Loucy (cell line): Measurements from ENCODE around the gene APBB2.

Experiments
- H2AFZ ChIP-seq: fragments of 200-600 bp; sonication (generic); 2 replicates; pipeline ENCODE4 v1.6.0; 2016; ENCODE audit warnings: antibody characterized with exemption, mild to moderate bottlenecking, low read length, moderate library complexity
- H3F3A ChIP-seq: fragments of 200-600 bp; 2 replicates; pipeline ENCODE4 v1.6.0; 2016; ENCODE audit warnings: antibody characterized with exemption, low read depth, mild to moderate bottlenecking
- H3K27me3 ChIP-seq: fragments of 200-600 bp; sonication (generic); 2 replicates; pipeline ENCODE4 v1.6.1; 2014; ENCODE audit warnings: low read length, mild to moderate bottlenecking; ENCODE audit not compliant: insufficient read depth, poor library complexity, severe bottlenecking
- H3K36me3 ChIP-seq: fragments of 200-600 bp; sonication (generic); 2 replicates; pipeline ENCODE4 v1.6.1; 2016; ENCODE audit warnings: low read length; ENCODE audit not compliant: insufficient read depth
- H3K4me1 ChIP-seq: fragments of 200-600 bp; sonication (generic); 2 replicates; pipeline ENCODE4 v1.5.1; 2014; ENCODE audit warnings: low read length, mild to moderate bottlenecking; ENCODE audit not compliant: insufficient read depth, poor library complexity, severe bottlenecking
- H3K4me2 ChIP-seq: fragments of 200-600 bp; sonication (generic); 2 replicates; pipeline ENCODE4 v1.6.0; 2014; ENCODE audit warnings: antibody characterized with exemption, low read length, low read depth, mild to moderate bottlenecking; ENCODE audit not compliant: poor library complexity, severe bottlenecking
- H3K4me3 ChIP-seq: fragments of 200-600 bp; sonication (generic); 2 replicates; pipeline ENCODE4 v1.5.1; 2014; ENCODE audit warnings: low read length, mild to moderate bottlenecking, mixed read lengths; ENCODE audit not compliant: poor library complexity, severe bottlenecking
- H3K79me2 ChIP-seq: fragments of 200-600 bp; sonication (generic); 2 replicates; pipeline ENCODE4 v1.6.1; 2014; ENCODE audit warnings: low read length; ENCODE audit not compliant: insufficient read depth
- H3K9ac ChIP-seq: fragments of 200-600 bp; sonication (generic); 2 replicates; pipeline ENCODE4 v1.6.0; 2014; ENCODE audit warnings: mild to moderate bottlenecking, low read depth, low read length, moderate library complexity; ENCODE audit not compliant: poor library complexity, severe bottlenecking
- H3K9me2 ChIP-seq: fragments of 200-600 bp; sonication (generic); replicated peaks from 2 replicates; pipeline ENCODE4 v1.6.1; 2016; ENCODE audit warnings: low read depth, low read length, mixed read lengths
- H3K9me3 ChIP-seq: fragments of 200-600 bp; sonication (generic); 2 replicates; pipeline ENCODE4 v1.6.1; 2014; ENCODE audit warnings: mild to moderate bottlenecking, antibody characterized with exemption, low read length, low read depth; ENCODE audit not compliant: insufficient read depth
- H4K20me1 ChIP-seq: fragments of 200-600 bp; sonication (generic); 2 replicates; pipeline ENCODE4 v1.6.0; 2014; ENCODE audit warnings: antibody characterized with exemption, low read length, mild to moderate bottlenecking; ENCODE audit not compliant: insufficient read depth, poor library complexity, severe bottlenecking
- CTCF ChIP-seq: fragments of 200-600 bp; sonication (generic); conservative IDR thresholded peaks from 2 replicates; pipeline ENCODE4 v1.5.1; 2014; ENCODE audit warnings: mild to moderate bottlenecking, antibody characterized with exemption, low read length
- EZH2phosphoT487 ChIP-seq: fragments of 200-600 bp; IDR thresholded peaks from 2 replicates; pipeline ENCODE4 v1.6.1; 2018; ENCODE audit warnings: antibody characterized with exemption, mild to moderate bottlenecking, moderate library complexity, borderline replicate concordance

The APBB2 gene

GRCh38 chr4:41160856-41161255 is 53.5 kb downstream of the APBB2 start:
- H4K20me1 ChIP-seq = no peaks in the 10 kb centered on the region
- no peak overlapping the region for H3K9ac ChIP-seq
- no peak overlapping the region for H3K4me2 ChIP-seq
- H3K27me3 ChIP-seq = no peaks in the 10 kb centered on the region
- no peaks in the 10 kb centered on the region for H3K79me2 ChIP-seq
- no peaks in the 10 kb centered on the region for H3K4me1 ChIP-seq
- no peaks in the 10 kb centered on the region for H3F3A ChIP-seq
- TF ChIP-seq EZH2phosphoT487 (no peak), CTCF (no peak)
- H3K9me3 ChIP-seq = no peaks in the 10 kb centered on the region
- H2AFZ ChIP-seq = no peak overlapping the region
- H3K9me2 ChIP-seq = no peaks in the 10 kb centered on the region
- no peak overlapping the region for H3K4me3 ChIP-seq
- no peaks in the 10 kb centered on the region for H3K36me3 ChIP-seq

- H3K9ac ChIP-seq = no peak overlapping the region
- H3K36me3 ChIP-seq = no peaks in the 10 kb centered on the region
- no peaks in the 10 kb centered on the region for H3K4me1 ChIP-seq
These were observed 54.1 kb downstream of the APBB2 start for GRCh38 chr4:41160012-41160789.

GRCh38 chr4:41158756-41159155 is 55.6 kb downstream of the APBB2 start:
- TF ChIP-seq CTCF (no peak), EZH2phosphoT487 (no peak)
- Histone ChIP-seq H3K79me2 (no peaks in the 10 kb centered on the region), H3K27me3 (no peaks in the 10 kb centered on the region), H3K36me3 (no peaks in the 10 kb centered on the region), H3K4me1 (no peaks in the 10 kb centered on the region), H3F3A (no peaks in the 10 kb centered on the region), H2AFZ (no peak overlapping the region), H3K9me3 (no peaks in the 10 kb centered on the region), H3K4me2 (no peak overlapping the region), H3K9me2 (no peaks in the 10 kb centered on the region), H3K9ac (no peak overlapping the region), H3K4me3 (no peak overlapping the region), H4K20me1 (no peaks in the 10 kb centered on the region)

More at GRCh38 chr4:41160012-41160789, 54.1 kb downstream of the APBB2 start:
- Histone ChIP-seq H3K27me3 (no peaks in the 10 kb centered on the region), H3K79me2 (no peaks in the 10 kb centered on the region), H2AFZ (no peak overlapping the region), H3K4me3 (no peak overlapping the region), H3K4me2 (no peak overlapping the region), H3F3A (no peaks in the 10 kb centered on the region), H3K9me2 (no peaks in the 10 kb centered on the region), H3K9me3 (no peaks in the 10 kb centered on the region), H4K20me1 (no peaks in the 10 kb centered on the region)
- TF ChIP-seq CTCF (no peak), EZH2phosphoT487 (no peak)
